HEK293 (cell line): ENCODE data around the gene GMEB2.

ENCODE experiments used
- CTCF ChIA-PET: fragments of 350-600 bp; formaldehyde crosslinking; extraction: SDS; loops from one replicate; lab custom pipeline; 2021; ENCODE audit warnings: antibody characterized with exemption; lab: Yijun Ruan, JAX
- POLR2A ChIA-PET: fragments of 300-600 bp; formaldehyde crosslinking; extraction: SDS; loops from one replicate; lab custom pipeline; 2020; ENCODE audit warnings: antibody characterized with exemption, inconsistent platforms; lab: Yijun Ruan, JAX
- H3K27ac ChIP-seq: fragments of 200-500 bp; sonication (Bioruptor generic); 2 replicates; pipeline ENCODE4 v1.5.1; 2014; ENCODE audit warnings: low read depth, low read length, control low read depth, inconsistent platforms; ENCODE audit errors: extremely low read depth
- H3K36me3 ChIP-seq, 2 experiments: fragments of 200-500 bp in 1 of 2; sonication (Bioruptor generic) in 1 of 2; 1 replicate in 1 of 2; 2 replicates in 1 of 2; pipeline ENCODE4 v1.5.1; 2014 to 2017; ENCODE audit warnings: inconsistent platforms in 2 of 2, low read length in 2 of 2; ENCODE audit not compliant: control insufficient read depth in 2 of 2, insufficient read depth in 1 of 2
- H3K4me1 ChIP-seq: fragments of 200-500 bp; sonication (Bioruptor generic); 2 replicates; pipeline ENCODE4 v1.5.1; 2014; ENCODE audit warnings: mild to moderate bottlenecking, low read length, inconsistent platforms; ENCODE audit not compliant: control insufficient read depth, insufficient read depth
- H3K4me3 ChIP-seq: 2 replicates; pipeline ENCODE4 v1.5.1; 2011; ENCODE audit warnings: low read depth, mild to moderate bottlenecking, control low read depth, low read length, moderate library complexity
- H3K9me3 ChIP-seq: fragments of 200-500 bp; sonication (Bioruptor generic); 2 replicates; pipeline ENCODE4 v1.5.1; 2014; ENCODE audit warnings: low read depth, low read length, inconsistent platforms; ENCODE audit not compliant: control insufficient read depth, insufficient read depth
- AEBP2 ChIP-seq: fragments of 450-650 bp; formaldehyde crosslinking; IDR thresholded peaks from 2 replicates; pipeline ENCODE4 v1.5.1; 2016; ENCODE audit warnings: missing biosample characterization, missing genetic modification characterization, borderline replicate concordance
- SALL2 ChIP-seq: fragments of 450-650 bp; formaldehyde crosslinking; IDR thresholded peaks from 2 replicates; pipeline ENCODE4 v1.5.0; 2017; ENCODE audit warnings: missing biosample characterization, mild to moderate bottlenecking, missing genetic modification characterization, borderline replicate concordance
- TCF7L2 ChIP-seq: IDR thresholded peaks from 2 replicates; pipeline ENCODE4 v1.6.1; 2011; ENCODE audit warnings: low read depth, mild to moderate bottlenecking, inconsistent platforms, low read length, moderate library complexity, borderline replicate concordance
- ZBTB44 ChIP-seq: fragments of 450-650 bp; IDR thresholded peaks from 2 replicates; pipeline ENCODE4 v1.5.1; 2018; ENCODE audit warnings: missing biosample characterization, mild to moderate bottlenecking, missing genetic modification characterization
- ZNF10 ChIP-seq: fragments of 450-650 bp; formaldehyde crosslinking; IDR thresholded peaks from 2 replicates; pipeline ENCODE4 v1.5.1; 2017; ENCODE audit warnings: missing biosample characterization, missing genetic modification characterization
- ZNF114 ChIP-seq: fragments of 450-650 bp; formaldehyde crosslinking; IDR thresholded peaks from 2 replicates; pipeline ENCODE4 v1.5.0; 2017; ENCODE audit warnings: missing biosample characterization, missing genetic modification characterization
- ZNF169 ChIP-seq: fragments of 450-650 bp; formaldehyde crosslinking; IDR thresholded peaks from 2 replicates; pipeline ENCODE4 v1.5.1; 2016; ENCODE audit warnings: missing biosample characterization, missing genetic modification characterization
- ZNF184 ChIP-seq: fragments of 450-650 bp; IDR thresholded peaks from 2 replicates; pipeline ENCODE4 v1.5.1; 2018; ENCODE audit warnings: missing biosample characterization, mild to moderate bottlenecking, missing genetic modification characterization
- ZNF2 ChIP-seq: fragments of 450-650 bp; formaldehyde crosslinking; IDR thresholded peaks from 2 replicates; pipeline ENCODE4 v1.5.1; 2016; ENCODE audit warnings: missing biosample characterization, missing genetic modification characterization
- ZNF202 ChIP-seq: fragments of 450-650 bp; formaldehyde crosslinking; IDR thresholded peaks from 2 replicates; pipeline ENCODE4 v1.5.1; 2016; ENCODE audit warnings: missing biosample characterization, missing genetic modification characterization, borderline replicate concordance
- ZNF23 ChIP-seq: fragments of 450-650 bp; formaldehyde crosslinking; IDR thresholded peaks from 2 replicates; pipeline ENCODE4 v1.5.1; 2016; ENCODE audit warnings: missing biosample characterization, missing genetic modification characterization, borderline replicate concordance
- ZNF248 ChIP-seq: fragments of 450-650 bp; formaldehyde crosslinking; IDR thresholded peaks from 2 replicates; pipeline ENCODE4 v1.5.1; 2017; ENCODE audit warnings: missing biosample characterization, missing genetic modification characterization
- ZNF274 ChIP-seq, 2 experiments: fragments of 200-500 bp in 1 of 2; fragments of 450-650 bp in 1 of 2; sonication (Bioruptor generic) in 1 of 2; formaldehyde crosslinking in 1 of 2; IDR thresholded peaks; 2 replicates each; pipeline versions ENCODE4 v1.5.1 to v1.6.1; 2014 to 2016; ENCODE audit warnings: borderline replicate concordance in 1 of 2, inconsistent platforms in 1 of 2, low read length in 1 of 2, missing biosample characterization in 1 of 2, missing genetic modification characterization in 1 of 2
- ZNF341 ChIP-seq: fragments of 450-650 bp; formaldehyde crosslinking; IDR thresholded peaks from 2 replicates; pipeline ENCODE4; 2016; ENCODE audit warnings: low read depth, missing biosample characterization, missing genetic modification characterization
- ZNF362 ChIP-seq: fragments of 450-650 bp; formaldehyde crosslinking; IDR thresholded peaks from 2 replicates; pipeline ENCODE4 v1.5.1; 2016; ENCODE audit warnings: missing biosample characterization, missing genetic modification characterization
- ZNF426 ChIP-seq: fragments of 450-650 bp; formaldehyde crosslinking; IDR thresholded peaks from 2 replicates; pipeline ENCODE4 v1.5.1; 2017; ENCODE audit warnings: missing biosample characterization, missing genetic modification characterization, mild to moderate bottlenecking, inconsistent platforms, moderate library complexity
- ZNF548 ChIP-seq: fragments of 450-650 bp; formaldehyde crosslinking; IDR thresholded peaks from 2 replicates; pipeline ENCODE4 v1.5.1; 2016; ENCODE audit warnings: missing biosample characterization, missing genetic modification characterization
- ZNF580 ChIP-seq: fragments of 450-650 bp; formaldehyde crosslinking; IDR thresholded peaks from 2 replicates; pipeline ENCODE4 v1.5.1; 2016; ENCODE audit warnings: missing biosample characterization, missing genetic modification characterization
- ZNF645 ChIP-seq: fragments of 450-650 bp; formaldehyde crosslinking; IDR thresholded peaks from 2 replicates; pipeline ENCODE4; 2016; ENCODE audit warnings: missing biosample characterization, missing genetic modification characterization
- ZSCAN30 ChIP-seq: fragments of 450-650 bp; IDR thresholded peaks from 2 replicates; pipeline ENCODE4 v1.5.1; 2018; ENCODE audit warnings: missing biosample characterization, mild to moderate bottlenecking, missing genetic modification characterization, moderate library complexity
- ZSCAN5A ChIP-seq: fragments of 450-650 bp; formaldehyde crosslinking; IDR thresholded peaks from 2 replicates; pipeline ENCODE4 v1.5.1; 2016; ENCODE audit warnings: missing biosample characterization, missing genetic modification characterization

The GMEB2 gene

GRCh38 chr20:63587256-63587655, 39.6 kb downstream of the GMEB2 start (continued):
- TF ChIP-seq ZNF362 (tag by site-specific recombination) (no peak), ZBTB44 (tag by site-specific recombination) (no peak), ZNF426 (tag by site-specific recombination) (no peak), ZNF169 (no peak), ZNF248 (no peak), ZNF341 (no peak), ZSCAN30 (no peak), ZNF202 (no peak), ZNF548 (no peak)

GRCh38 chr20:63586797-63587196, 40.1 kb downstream of the GMEB2 start:
- CTCF ChIA-PET, result interaction anchor here (0.6 kb wide), 1 partner anchor 58 kb away, joined by 3 read pairs; no protein-coding TSS in a partner anchor
- H3K27ac ChIP-seq, result no peak overlapping the region
- H3K36me3 ChIP-seq, result peaks cover 0 to 22% of the 10 kb centered on the region in 2 experiments; a peak in 2 of 3 replicates
- TF ChIP-seq ZNF645 (tag by site-specific recombination), result no peak
- no peak for TF ChIP-seq SALL2 (tag by site-specific recombination)
- no peak for TF ChIP-seq ZNF184 (tag by site-specific recombination)
- TF ChIP-seq ZNF2 (tag by site-specific recombination), result no peak
- no peak for TF ChIP-seq ZNF274 (IDR thresholded peaks at IDR 0.05; ENCODE audit: low read length)
- no peak for TF ChIP-seq ZNF274 (tag by site-specific recombination; IDR thresholded peaks at IDR 0.05; ENCODE audit: borderline replicate concordance)
- no peak for TF ChIP-seq ZNF10 (tag by site-specific recombination)
- TF ChIP-seq, all 188 proteins: peak for 0
- H3K9me3 ChIP-seq, result no peaks in the 10 kb centered on the region
- POLR2A ChIA-PET, result no interaction called here
- no peak overlapping the region for H3K4me3 ChIP-seq
- no peaks in the 10 kb centered on the region for H3K4me1 ChIP-seq

- POLR2A ChIA-PET, result no interaction called here
Observed at GRCh38 chr20:63585616-63586565, 41.0 kb downstream of the GMEB2 start.

More at GRCh38 chr20:63585616-63586565, 41.0 kb downstream of the GMEB2 start:
- Histone ChIP-seq H3K4me3 (no peak overlapping the region), H3K4me1 (no peaks in the 10 kb centered on the region), H3K27ac (no peak overlapping the region), H3K36me3 (peaks cover 0 to 16% of the 10 kb centered on the region in 2 experiments; a peak in 1 of 3 replicates), H3K9me3 (no peaks in the 10 kb centered on the region)
- CTCF ChIA-PET, result no interaction called here
- TF ChIP-seq ZSCAN5A (tag by site-specific recombination) (no peak), ZNF23 (tag by site-specific recombination) (no peak), ZNF114 (no peak), TCF7L2 (no peak), ZNF580 (tag by site-specific recombination) (no peak), AEBP2 (tag by site-specific recombination) (no peak)
